ENCODE measurements around the gene ATP1A1. TPM values are rescaled to one million over a fixed set of nuclear protein-coding genes. Genes with fewer than 3 reads are reported as not detected.

Gene ATP1A1
- total and polyA plus RNA-seq, 2 experiments from 2014 or later: 66.4 to 116 TPM

GRCh38 chr1:116440731-116441130 is 67.7 kb downstream of the ATP1A1 start:
- H3K9me3 ChIP-seq (ENCODE audit: low read depth): no peaks in the 10 kb centered on the region
- in situ Hi-C loops (cut with MboI): no loop called here
- no peak overlapping the region for H3K27ac ChIP-seq
- DNase-seq: no peak
- no peaks in the 10 kb centered on the region for H3K79me2 ChIP-seq (ENCODE audit: insufficient read depth)
- no peak overlapping the region for H2AFZ ChIP-seq
- H3K9ac ChIP-seq: no peak overlapping the region
- WGBS, 2 experiments (ENCODE audit: low coverage in 1 of 2, low lambda C conversion rate in 2 of 2, missing lambda C conversion rate in 2 of 2): 65 to 77% methylated on average over 4 of the region's 4 CpGs
- peaks cover 10% of the 10 kb centered on the region for H3K27me3 ChIP-seq (replicated peaks; ENCODE audit: insufficient read depth)
- no peaks in the 10 kb centered on the region for H3F3A ChIP-seq (ENCODE audit: insufficient read depth)
- no peaks in the 10 kb centered on the region for H3K4me1 ChIP-seq (ENCODE audit: insufficient read depth)
- no peak overlapping the region for H3K4me3 ChIP-seq
- TF ChIP-seq EZH2phosphoT487 (IDR thresholded peaks at IDR 0.05; ENCODE audit: insufficient read depth, low read depth) (no peak), EZH2 (IDR thresholded peaks at IDR 0.05; ENCODE audit: insufficient read depth, poor library complexity, severe bottlenecking) (no peak)
- H4K20me1 ChIP-seq (ENCODE audit: insufficient read depth): no peaks in the 10 kb centered on the region
- no peaks in the 10 kb centered on the region for H3K36me3 ChIP-seq (ENCODE audit: low read depth)
- no peak overlapping the region for H3K4me2 ChIP-seq (ENCODE audit: unreplicated experiment)
- no peaks in the 10 kb centered on the region for H3K9me2 ChIP-seq (ENCODE audit: insufficient read depth)

- in situ Hi-C loops (cut with MboI): no loop called here
- Histone ChIP-seq H3K9me3 (ENCODE audit: low read depth) (no peaks in the 10 kb centered on the region), H3K36me3 (ENCODE audit: low read depth) (no peaks in the 10 kb centered on the region), H3K9me2 (ENCODE audit: insufficient read depth) (no peaks in the 10 kb centered on the region), H3K79me2 (ENCODE audit: insufficient read depth) (no peaks in the 10 kb centered on the region), H3K4me1 (ENCODE audit: insufficient read depth) (no peaks in the 10 kb centered on the region), H3K9ac (no peak overlapping the region), H3K4me2 (ENCODE audit: unreplicated experiment) (no peak overlapping the region), H3K4me3 (no peak overlapping the region), H2AFZ (no peak overlapping the region), H4K20me1 (ENCODE audit: insufficient read depth) (no peaks in the 10 kb centered on the region), H3F3A (ENCODE audit: insufficient read depth) (no peaks in the 10 kb centered on the region), H3K27ac (no peak overlapping the region), H3K27me3 (replicated peaks; ENCODE audit: insufficient read depth) (peaks cover 15% of the 10 kb centered on the region)
- TF ChIP-seq EZH2 (IDR thresholded peaks at IDR 0.05; ENCODE audit: insufficient read depth, poor library complexity, severe bottlenecking) (no peak), EZH2phosphoT487 (IDR thresholded peaks at IDR 0.05; ENCODE audit: insufficient read depth, low read depth) (no peak)
- WGBS, 2 experiments (ENCODE audit: low coverage in 1 of 2, low lambda C conversion rate in 2 of 2, missing lambda C conversion rate in 2 of 2): 38 to 55% methylated on average over 1 of the region's 1 CpG
- no peak for DNase-seq
These were observed 72.5 kb downstream of the ATP1A1 start for GRCh38 chr1:116445534-116445933.

DNA sequence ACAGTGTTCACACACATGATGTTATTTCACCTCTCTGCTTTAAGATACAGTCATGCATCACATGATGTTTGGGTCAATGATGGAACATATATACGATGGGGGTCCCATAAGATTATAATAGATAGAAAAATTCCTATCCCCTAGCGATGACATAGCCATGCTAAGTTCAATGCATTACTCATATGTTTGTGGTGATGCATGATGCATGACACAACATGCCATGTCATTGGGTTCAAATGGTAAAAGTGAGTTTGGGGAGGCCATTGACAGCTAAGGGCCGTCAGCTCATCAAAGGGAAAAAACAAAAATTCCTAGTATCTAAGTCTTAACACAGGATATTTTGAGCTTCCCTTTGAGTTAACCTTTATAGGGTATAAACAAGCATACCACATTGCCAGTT is 73.6 kb downstream of the ATP1A1 start:
- Histone ChIP-seq H3K4me3 (no peak overlapping the region), H3K4me1 (ENCODE audit: insufficient read depth) (no peaks in the 10 kb centered on the region), H3K9me2 (ENCODE audit: insufficient read depth) (no peaks in the 10 kb centered on the region), H3F3A (ENCODE audit: insufficient read depth) (no peaks in the 10 kb centered on the region), H3K27me3 (replicated peaks; ENCODE audit: insufficient read depth) (peaks cover 10% of the 10 kb centered on the region), H3K36me3 (ENCODE audit: low read depth) (no peaks in the 10 kb centered on the region), H3K27ac (no peak overlapping the region), H3K4me2 (ENCODE audit: unreplicated experiment) (no peak overlapping the region), H3K9ac (no peak overlapping the region), H2AFZ (no peak overlapping the region), H3K79me2 (ENCODE audit: insufficient read depth) (no peaks in the 10 kb centered on the region), H4K20me1 (ENCODE audit: insufficient read depth) (no peaks in the 10 kb centered on the region), H3K9me3 (ENCODE audit: low read depth) (no peaks in the 10 kb centered on the region)
- no peak for DNase-seq
- WGBS, 2 experiments (ENCODE audit: low coverage in 1 of 2, low lambda C conversion rate in 2 of 2, missing lambda C conversion rate in 2 of 2): 64 to 70% methylated on average over 3 of the region's 3 CpGs
- no peak for TF ChIP-seq EZH2 (IDR thresholded peaks at IDR 0.05; ENCODE audit: insufficient read depth, poor library complexity, severe bottlenecking)
- TF ChIP-seq EZH2phosphoT487 (IDR thresholded peaks at IDR 0.05; ENCODE audit: insufficient read depth, low read depth): no peak
- in situ Hi-C loops (cut with MboI): no loop called here

DNA sequence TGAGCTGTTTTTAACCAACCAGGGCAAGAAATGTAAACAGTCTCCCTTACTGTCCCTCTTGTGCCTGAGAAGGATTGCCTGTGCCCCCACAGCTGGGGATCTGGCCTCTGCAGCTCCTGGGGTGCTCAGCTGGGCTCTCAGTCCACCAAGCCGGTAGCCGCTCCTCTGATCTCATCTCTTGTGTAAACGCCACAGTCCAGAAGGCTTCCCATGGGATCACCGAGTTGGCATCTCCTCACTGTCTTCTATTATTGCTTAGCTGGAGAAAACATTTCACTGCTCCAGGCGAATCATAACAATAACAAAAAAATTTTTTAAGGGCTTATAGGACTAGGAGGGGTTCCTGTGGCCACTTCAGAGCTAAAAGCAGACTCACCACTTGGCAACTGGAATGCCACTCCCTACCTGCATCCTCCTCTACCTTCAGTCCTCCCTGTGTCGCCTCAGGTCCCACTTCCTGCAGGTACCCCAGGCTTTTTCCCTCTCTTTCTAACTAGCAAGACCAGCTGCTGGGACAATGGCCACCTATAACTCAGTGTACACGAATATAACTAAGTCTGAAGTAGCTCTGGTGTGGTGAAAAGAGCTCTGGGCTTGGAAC is 75.8 kb downstream of the ATP1A1 start:
- 45 to 47% methylated on average over 7 of the region's 7 CpGs for WGBS, 2 experiments (ENCODE audit: low coverage in 1 of 2, low lambda C conversion rate in 2 of 2, missing lambda C conversion rate in 2 of 2)
- H3K79me2 ChIP-seq (ENCODE audit: insufficient read depth): no peaks in the 10 kb centered on the region
- no peak overlapping the region for H3K4me3 ChIP-seq
- H3K36me3 ChIP-seq (ENCODE audit: low read depth): no peaks in the 10 kb centered on the region
- no peaks in the 10 kb centered on the region for H3F3A ChIP-seq (ENCODE audit: insufficient read depth)
- H3K27me3 ChIP-seq (replicated peaks; ENCODE audit: insufficient read depth): 0 out of 2 replicates have a peak, but pooled peaks cover 5% of the 10 kb centered on the region
- no peak overlapping the region for H3K4me2 ChIP-seq (ENCODE audit: unreplicated experiment)
- H3K9me3 ChIP-seq (ENCODE audit: low read depth): no peaks in the 10 kb centered on the region
- H3K9me2 ChIP-seq (ENCODE audit: insufficient read depth): no peaks in the 10 kb centered on the region
- TF ChIP-seq EZH2phosphoT487 (IDR thresholded peaks at IDR 0.05; ENCODE audit: insufficient read depth, low read depth) (no peak), EZH2 (IDR thresholded peaks at IDR 0.05; ENCODE audit: insufficient read depth, poor library complexity, severe bottlenecking) (no peak)
- H3K4me1 ChIP-seq (ENCODE audit: insufficient read depth): no peaks in the 10 kb centered on the region
- H3K9ac ChIP-seq: no peak overlapping the region
- in situ Hi-C loops (cut with MboI): no loop called here
- no peak for DNase-seq
- no peaks in the 10 kb centered on the region for H4K20me1 ChIP-seq (ENCODE audit: insufficient read depth)
- H2AFZ ChIP-seq: no peak overlapping the region
- no peak overlapping the region for H3K27ac ChIP-seq

GRCh38 chr1:116449578-116449977 is 76.5 kb downstream of the ATP1A1 start:
- H3K4me3 ChIP-seq: no peak overlapping the region
- no peak for DNase-seq
- H3K36me3 ChIP-seq (ENCODE audit: low read depth): no peaks in the 10 kb centered on the region
- no peak overlapping the region for H3K4me2 ChIP-seq (ENCODE audit: unreplicated experiment)
- H3K27ac ChIP-seq: no peak overlapping the region
- no peaks in the 10 kb centered on the region for H3K9me3 ChIP-seq (ENCODE audit: low read depth)
- H3F3A ChIP-seq (ENCODE audit: insufficient read depth): no peaks in the 10 kb centered on the region
- H3K27me3 ChIP-seq (replicated peaks; ENCODE audit: insufficient read depth): 0 out of 2 replicates have a peak, but pooled peaks cover 5% of the 10 kb centered on the region
- H3K79me2 ChIP-seq (ENCODE audit: insufficient read depth): no peaks in the 10 kb centered on the region
- no peak overlapping the region for H3K9ac ChIP-seq
- H3K4me1 ChIP-seq (ENCODE audit: insufficient read depth): no peaks in the 10 kb centered on the region
- in situ Hi-C loops (cut with MboI): no loop called here
- TF ChIP-seq EZH2 (IDR thresholded peaks at IDR 0.05; ENCODE audit: insufficient read depth, poor library complexity, severe bottlenecking) (no peak), EZH2phosphoT487 (IDR thresholded peaks at IDR 0.05; ENCODE audit: insufficient read depth, low read depth) (no peak)
- no peaks in the 10 kb centered on the region for H4K20me1 ChIP-seq (ENCODE audit: insufficient read depth)
- H3K9me2 ChIP-seq (ENCODE audit: insufficient read depth): no peaks in the 10 kb centered on the region
- H2AFZ ChIP-seq: no peak overlapping the region

All from GM23248 (cell line).